ENCODE measurements around the gene MYD88.

Gene MYD88

GRCh38 chr3:38165722-38166387, 27.4 kb downstream of the MYD88 start:
- DNase-seq (ENCODE audit: low spot score): peak; percentile 63

GRCh38 chr3:38167591-38167990, 29.1 kb downstream of the MYD88 start:
- no peak for DNase-seq (ENCODE audit: low spot score)

GRCh38 chr3:38168151-38169026, 29.9 kb downstream of the MYD88 start:
- peak; percentile 36 for DNase-seq (ENCODE audit: low spot score)

GRCh38 chr3:38169027-38169317, 30.5 kb downstream of the MYD88 start:
- DNase-seq (ENCODE audit: low spot score): no peak

- no peak for DNase-seq (ENCODE audit: low spot score)
These were observed 32.3 kb downstream of the MYD88 start for GRCh38 chr3:38170722-38171121.

- DNase-seq (ENCODE audit: low spot score): no peak
These were observed 33.2 kb downstream of the MYD88 start for GRCh38 chr3:38171622-38172021.

GRCh38 chr3:38173834-38174418, 35.5 kb downstream of the MYD88 start:
- no peak for DNase-seq (ENCODE audit: low spot score)

GRCh38 chr3:38177181-38177580, 38.7 kb downstream of the MYD88 start:
- DNase-seq (ENCODE audit: low spot score): no peak

- no peak for DNase-seq (ENCODE audit: low spot score)
These were observed 48.3 kb downstream of the MYD88 start for GRCh38 chr3:38186781-38187180.

GRCh38 chr3:38190481-38190881, 52.0 kb downstream of the MYD88 start:
- no peak for DNase-seq (ENCODE audit: low spot score)

Data from hepatic stellate cell (primary cell).